ENCODE measurements around the gene FYTTD1. TPM values are rescaled to one million over a fixed set of nuclear protein-coding genes. Genes with fewer than 3 reads are reported as not detected.

Gene FYTTD1
- total RNA-seq, 3 donors from 2014 or later (not counting 1 experiment from before 2014, with no cell fraction given), result 58.0 to 75.6 (median 72.2) TPM

- 98% methylated on average over 7 of the region's 8 CpGs for WGBS (ENCODE audit: insufficient coverage)
- Histone ChIP-seq H3K9me3 (ENCODE audit: control insufficient read depth, insufficient read depth, low read length) (no peaks in the 10 kb centered on the region), H3K36me3 (ENCODE audit: control insufficient read depth, insufficient read depth, low read length) (peaks cover 76% of the 10 kb centered on the region), H3K4me3 (ENCODE audit: low read length) (no peak overlapping the region), H3K4me1 (ENCODE audit: control insufficient read depth, insufficient read depth, low read length) (no peaks in the 10 kb centered on the region), H3K27me3 (ENCODE audit: control insufficient read depth, insufficient read depth, low read length) (no peaks in the 10 kb centered on the region), H3K27ac (ENCODE audit: low read length) (no peak overlapping the region)
- intact Hi-C loops (cut with micrococcal nuclease), result no loop called here
- no peak overlapping the region for H3K4me3 Mint-ChIP-seq
- ATAC-seq (no peak), DNase-seq (no peak)
- peaks cover 19% of the 10 kb centered on the region for H3K36me3 Mint-ChIP-seq
- no peaks in the 10 kb centered on the region for H3K9me3 Mint-ChIP-seq
- no peaks in the 10 kb centered on the region for H3K4me1 Mint-ChIP-seq
- no peaks in the 10 kb centered on the region for H3K27me3 Mint-ChIP-seq (ENCODE audit: low read depth in 2 of 2)
- TF ChIP-seq, protein P1, sequence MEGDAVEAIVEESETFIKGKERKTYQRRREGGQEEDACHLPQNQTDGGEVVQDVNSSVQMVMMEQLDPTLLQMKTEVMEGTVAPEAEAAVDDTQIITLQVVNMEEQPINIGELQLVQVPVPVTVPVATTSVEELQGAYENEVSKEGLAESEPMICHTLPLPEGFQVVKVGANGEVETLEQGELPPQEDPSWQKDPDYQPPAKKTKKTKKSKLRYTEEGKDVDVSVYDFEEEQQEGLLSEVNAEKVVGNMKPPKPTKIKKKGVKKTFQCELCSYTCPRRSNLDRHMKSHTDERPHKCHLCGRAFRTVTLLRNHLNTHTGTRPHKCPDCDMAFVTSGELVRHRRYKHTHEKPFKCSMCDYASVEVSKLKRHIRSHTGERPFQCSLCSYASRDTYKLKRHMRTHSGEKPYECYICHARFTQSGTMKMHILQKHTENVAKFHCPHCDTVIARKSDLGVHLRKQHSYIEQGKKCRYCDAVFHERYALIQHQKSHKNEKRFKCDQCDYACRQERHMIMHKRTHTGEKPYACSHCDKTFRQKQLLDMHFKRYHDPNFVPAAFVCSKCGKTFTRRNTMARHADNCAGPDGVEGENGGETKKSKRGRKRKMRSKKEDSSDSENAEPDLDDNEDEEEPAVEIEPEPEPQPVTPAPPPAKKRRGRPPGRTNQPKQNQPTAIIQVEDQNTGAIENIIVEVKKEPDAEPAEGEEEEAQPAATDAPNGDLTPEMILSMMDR (IDR thresholded peaks at IDR 0.05), result no peak
- H3K27ac Mint-ChIP-seq, result no peak overlapping the region
Measured at GRCh38 chr3:197830967-197831313, 81.3 kb downstream of the FYTTD1 start.

DNA sequence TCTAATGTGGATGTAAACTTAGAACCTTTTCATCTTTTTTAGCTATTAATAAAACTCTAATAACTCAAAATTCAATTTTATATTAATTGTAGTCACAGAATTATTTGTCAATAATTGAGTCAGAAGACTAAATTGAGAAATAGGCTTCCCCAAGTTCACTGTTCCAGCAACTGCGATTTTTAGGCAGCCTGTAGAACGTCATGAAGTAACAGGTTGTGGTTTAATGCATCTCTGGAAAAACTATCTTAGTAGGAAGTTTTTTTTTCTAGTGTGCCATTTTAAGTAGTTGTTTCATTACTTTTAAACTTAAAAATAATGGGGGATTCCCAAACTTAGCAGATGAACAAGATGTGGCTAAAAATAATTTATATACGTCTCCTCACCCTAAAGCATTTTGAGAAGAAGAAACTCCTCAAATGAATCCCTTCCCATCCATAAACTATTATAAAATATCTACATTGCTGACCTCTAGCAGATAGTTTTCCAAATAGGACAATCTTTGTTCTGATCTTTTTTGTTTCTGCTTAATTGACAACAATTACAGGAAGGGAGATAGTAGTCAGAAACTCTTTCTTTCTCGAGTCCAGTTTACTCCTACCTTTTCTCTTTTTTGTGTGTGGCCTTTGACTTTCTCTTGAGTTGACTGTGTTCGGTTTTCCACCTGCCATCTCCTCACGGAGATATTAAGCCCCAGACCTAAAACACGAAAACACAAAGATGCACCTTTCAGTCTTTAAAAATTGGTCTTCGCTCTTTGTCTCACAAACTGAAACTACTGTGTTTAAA, 84.4 kb downstream of the FYTTD1 start:
- intact Hi-C loops (cut with micrococcal nuclease), result no loop called here
- 87% methylated on average over 7 of the region's 8 CpGs for WGBS (ENCODE audit: insufficient coverage)
- Mint-ChIP-seq H3K9me3 (no peaks in the 10 kb centered on the region), H3K4me1 (no peaks in the 10 kb centered on the region), H3K27me3 (ENCODE audit: low read depth in 2 of 2) (no peaks in the 10 kb centered on the region), H3K4me3 (no peak overlapping the region), H3K27ac (no peak overlapping the region), H3K36me3 (peaks cover 19% of the 10 kb centered on the region)
- peaks cover 67% of the 10 kb centered on the region for H3K36me3 ChIP-seq (ENCODE audit: control insufficient read depth, insufficient read depth, low read length)
- no peaks in the 10 kb centered on the region for H3K9me3 ChIP-seq (ENCODE audit: control insufficient read depth, insufficient read depth, low read length)
- TF ChIP-seq, protein P1 (IDR thresholded peaks at IDR 0.05), result no peak
- no peak overlapping the region for H3K27ac ChIP-seq (ENCODE audit: low read length)
- DNase-seq (no peak), ATAC-seq (no peak)
- no peaks in the 10 kb centered on the region for H3K4me1 ChIP-seq (ENCODE audit: control insufficient read depth, insufficient read depth, low read length)
- no peak overlapping the region for H3K4me3 ChIP-seq (ENCODE audit: low read length)
- no peaks in the 10 kb centered on the region for H3K27me3 ChIP-seq (ENCODE audit: control insufficient read depth, insufficient read depth, low read length)

GRCh38 chr3:197835509-197835908, 85.8 kb downstream of the FYTTD1 start:
- Histone ChIP-seq H3K27me3 (ENCODE audit: control insufficient read depth, insufficient read depth, low read length) (no peaks in the 10 kb centered on the region), H3K4me3 (ENCODE audit: low read length) (no peak overlapping the region), H3K9me3 (ENCODE audit: control insufficient read depth, insufficient read depth, low read length) (no peaks in the 10 kb centered on the region), H3K36me3 (ENCODE audit: control insufficient read depth, insufficient read depth, low read length) (peaks cover 69% of the 10 kb centered on the region), H3K27ac (ENCODE audit: low read length) (no peak overlapping the region), H3K4me1 (ENCODE audit: control insufficient read depth, insufficient read depth, low read length) (no peaks in the 10 kb centered on the region)
- WGBS (ENCODE audit: insufficient coverage), result 71% methylated on average over 3 of the region's 5 CpGs
- Mint-ChIP-seq H3K27ac (no peak overlapping the region), H3K27me3 (ENCODE audit: low read depth in 2 of 2) (no peaks in the 10 kb centered on the region), H3K9me3 (no peaks in the 10 kb centered on the region), H3K36me3 (peaks cover 13% of the 10 kb centered on the region), H3K4me3 (no peak overlapping the region), H3K4me1 (no peaks in the 10 kb centered on the region)
- intact Hi-C loops (cut with micrococcal nuclease), result no loop called here
- TF ChIP-seq, protein P1 (IDR thresholded peaks at IDR 0.05), result no peak
- DNase-seq, result no peak
- no peak for ATAC-seq

DNA sequence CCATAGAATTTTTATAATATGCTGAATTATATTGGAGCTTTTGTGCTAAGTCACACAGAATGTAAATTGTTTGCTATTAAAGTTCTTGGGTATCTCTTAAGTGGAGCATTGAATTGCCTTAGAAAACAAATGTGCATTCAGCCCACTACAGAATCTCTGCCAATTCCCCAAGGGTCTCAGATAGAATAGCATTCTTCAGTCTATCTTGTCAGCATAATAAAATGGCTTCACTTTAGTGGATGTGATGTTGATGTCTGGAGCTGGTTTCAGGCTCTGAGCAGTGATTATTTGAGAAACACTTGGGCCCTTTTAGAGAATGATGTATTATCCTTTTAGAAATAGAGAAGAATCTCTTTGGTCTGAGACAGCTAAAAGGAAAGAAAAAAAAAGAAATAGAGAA, 86.6 kb downstream of the FYTTD1 start:
- Mint-ChIP-seq H3K4me1 (no peaks in the 10 kb centered on the region), H3K27me3 (ENCODE audit: low read depth in 2 of 2) (no peaks in the 10 kb centered on the region), H3K36me3 (peaks cover 11% of the 10 kb centered on the region), H3K27ac (no peak overlapping the region), H3K9me3 (no peaks in the 10 kb centered on the region), H3K4me3 (no peak overlapping the region)
- peaks cover 69% of the 10 kb centered on the region for H3K36me3 ChIP-seq (ENCODE audit: control insufficient read depth, insufficient read depth, low read length)
- H3K4me3 ChIP-seq (ENCODE audit: low read length), result no peak overlapping the region
- no peaks in the 10 kb centered on the region for H3K27me3 ChIP-seq (ENCODE audit: control insufficient read depth, insufficient read depth, low read length)
- intact Hi-C loops (cut with micrococcal nuclease), result no loop called here
- H3K27ac ChIP-seq (ENCODE audit: low read length), result no peak overlapping the region
- ATAC-seq, result no peak
- H3K4me1 ChIP-seq (ENCODE audit: control insufficient read depth, insufficient read depth, low read length), result no peaks in the 10 kb centered on the region
- no peaks in the 10 kb centered on the region for H3K9me3 ChIP-seq (ENCODE audit: control insufficient read depth, insufficient read depth, low read length)
- DNase-seq, result no peak
- TF ChIP-seq, protein P1 (IDR thresholded peaks at IDR 0.05), result no peak

All from natural killer cell (primary cell).